PC-3 (cell line): ENCODE measurements around the gene PDS5B.

ENCODE experiments used
- CTCF ChIP-seq: fragments of 300-600 bp; sonication (generic); conservative IDR thresholded peaks from 2 replicates; pipeline ENCODE4 v1.5.1; 2017; ENCODE audit warnings: antibody characterized with exemption, low read depth, mild to moderate bottlenecking, low read length
- EZH2 ChIP-seq: fragments of 300-600 bp; sonication (generic); IDR thresholded peaks from one replicate; pipeline ENCODE4 v1.6.1; 2017; ENCODE audit warnings: antibody characterized with exemption, mild to moderate bottlenecking, low read length; ENCODE audit not compliant: unreplicated experiment
- EZH2phosphoT487 ChIP-seq: fragments of 300-600 bp; sonication (generic); IDR thresholded peaks from 2 replicates; pipeline ENCODE4 v1.6.1; 2018; ENCODE audit warnings: mild to moderate bottlenecking, antibody characterized with exemption, low read length, borderline replicate concordance

- TF ChIP-seq CTCF (no peak), EZH2 (no peak), EZH2phosphoT487 (no peak)
Measured at GRCh38 chr13:32759152-32759551, 172.9 kb downstream of the PDS5B start.
